ENCODE measurements around the gene TAF7L. TPM values are rescaled to one million over a fixed set of nuclear protein-coding genes. Genes with fewer than 3 reads are reported as not detected.

The TAF7L gene
- total RNA-seq, 1 experiment from 2014 or later, result not detected

- peaks cover 6% of the 10 kb centered on the region for H3K4me1 Mint-ChIP-seq (ENCODE audit: low read depth, unreplicated experiment)
- no peaks in the 10 kb centered on the region for H3K36me3 Mint-ChIP-seq (ENCODE audit: insufficient read depth, unreplicated experiment)
- intact Hi-C loops (cut with micrococcal nuclease; ENCODE audit: unreplicated experiment), result no loop called here
- Histone ChIP-seq H3K27me3 (replicated peaks; ENCODE audit: control insufficient read depth, insufficient read depth, low read length) (no peaks in the 10 kb centered on the region), H3K4me3 (ENCODE audit: low read depth, low read length) (no peak overlapping the region), H3K4me1 (no peaks in the 10 kb centered on the region), H3K9me3 (no peaks in the 10 kb centered on the region), H3K36me3 (ENCODE audit: control insufficient read depth, insufficient read depth, low read length) (no peaks in the 10 kb centered on the region)
- TF ChIP-seq CTCF (IDR thresholded peaks at IDR 0.05; ENCODE audit: insufficient read depth in 1 of 2, low read depth in 1 of 2, low read length in 1 of 2, severe bottlenecking in 1 of 2, unreplicated experiment in 1 of 2), result no peak
- no peaks in the 10 kb centered on the region for H3K9me3 Mint-ChIP-seq (ENCODE audit: unreplicated experiment)
- no TSS peak for BruUV-seq (replicated peaks)
- no peak overlapping the region for H3K27ac Mint-ChIP-seq (ENCODE audit: unreplicated experiment)
- H3K27me3 Mint-ChIP-seq (ENCODE audit: insufficient read depth, unreplicated experiment), result no peaks in the 10 kb centered on the region
- POLR2A ChIA-PET, result no interaction called here
- CTCF ChIA-PET, result no interaction called here
- no peak overlapping the region for H3K4me3 Mint-ChIP-seq (ENCODE audit: unreplicated experiment)
- DNase-seq, result no peak
These were observed 70.4 kb downstream of the TAF7L start for GRCh38 chrX:101220662-101221260.

- Mint-ChIP-seq H3K27ac (ENCODE audit: unreplicated experiment) (no peak overlapping the region), H3K27me3 (ENCODE audit: insufficient read depth, unreplicated experiment) (no peaks in the 10 kb centered on the region), H3K9me3 (ENCODE audit: unreplicated experiment) (no peaks in the 10 kb centered on the region), H3K4me1 (ENCODE audit: low read depth, unreplicated experiment) (peaks cover 6% of the 10 kb centered on the region), H3K36me3 (ENCODE audit: insufficient read depth, unreplicated experiment) (no peaks in the 10 kb centered on the region), H3K4me3 (ENCODE audit: unreplicated experiment) (no peak overlapping the region)
- Histone ChIP-seq H3K9me3 (no peaks in the 10 kb centered on the region), H3K4me1 (no peaks in the 10 kb centered on the region), H3K36me3 (ENCODE audit: control insufficient read depth, insufficient read depth, low read length) (no peaks in the 10 kb centered on the region), H3K4me3 (ENCODE audit: low read depth, low read length) (no peak overlapping the region), H3K27me3 (replicated peaks; ENCODE audit: control insufficient read depth, insufficient read depth, low read length) (no peaks in the 10 kb centered on the region)
- intact Hi-C loops (cut with micrococcal nuclease; ENCODE audit: unreplicated experiment), result no loop called here
- TF ChIP-seq CTCF (IDR thresholded peaks at IDR 0.05; ENCODE audit: insufficient read depth in 1 of 2, low read depth in 1 of 2, low read length in 1 of 2, severe bottlenecking in 1 of 2, unreplicated experiment in 1 of 2), result no peak
- BruUV-seq (replicated peaks), result no TSS peak
- no peak for DNase-seq
- POLR2A ChIA-PET, result no interaction called here
- CTCF ChIA-PET, result interaction anchor here (0.7 kb wide), 1 partner anchor 11 kb away, joined by 3 read pairs; no protein-coding TSS in a partner anchor
These were observed 71.2 kb downstream of the TAF7L start for GRCh38 chrX:101219864-101220346.

GRCh38 chrX:101219116-101219863, 71.8 kb downstream of the TAF7L start, which contains the start of gene DRP2:
TSS of gene DRP2 (plus strand) at chrX:101219786. CDS start at chrX:101231648, 11,862 bp downstream.
- H3K4me3 ChIP-seq (ENCODE audit: low read depth, low read length), result no peak within 1 kb of the TSS
- no peaks in the 10 kb centered on the region for H3K27me3 Mint-ChIP-seq (ENCODE audit: insufficient read depth, unreplicated experiment)
- no peaks in the 10 kb centered on the region for H3K4me1 ChIP-seq
- H3K9me3 Mint-ChIP-seq (ENCODE audit: unreplicated experiment), result no peaks in the 10 kb centered on the region
- TF ChIP-seq CTCF (IDR thresholded peaks at IDR 0.05; ENCODE audit: insufficient read depth in 1 of 2, low read depth in 1 of 2, low read length in 1 of 2, severe bottlenecking in 1 of 2, unreplicated experiment in 1 of 2), result no peak
- intact Hi-C loops (cut with micrococcal nuclease; ENCODE audit: unreplicated experiment), result no loop called here
- CTCF ChIA-PET, result interaction anchor here (0.7 kb wide), 1 partner anchor 11 kb away, joined by 3 read pairs; no protein-coding TSS in a partner anchor
- no peaks in the 10 kb centered on the region for H3K9me3 ChIP-seq
- no peak within 1 kb of the TSS for H3K27ac Mint-ChIP-seq (ENCODE audit: unreplicated experiment)
- no peak for DNase-seq
- POLR2A ChIA-PET, result no interaction called here
- no TSS peak for BruUV-seq (replicated peaks)
- H3K4me1 Mint-ChIP-seq (ENCODE audit: low read depth, unreplicated experiment), result peaks cover 6% of the 10 kb centered on the region
- no peaks in the 10 kb centered on the region for H3K36me3 ChIP-seq (ENCODE audit: control insufficient read depth, insufficient read depth, low read length)
- H3K4me3 Mint-ChIP-seq (ENCODE audit: unreplicated experiment), result no peak within 1 kb of the TSS
- no peaks in the 10 kb centered on the region for H3K27me3 ChIP-seq (replicated peaks; ENCODE audit: control insufficient read depth, insufficient read depth, low read length)
- H3K36me3 Mint-ChIP-seq (ENCODE audit: insufficient read depth, unreplicated experiment), result no peaks in the 10 kb centered on the region

Other genes with a start within 250 kb of the TAF7L start
- gene TRMT2B, start 239.2 kb downstream of the TAF7L start, total RNA-seq (2022), result 23.6 and 28.1 TPM in 2 replicates
- not detected in 2 replicates for gene TMEM35A, start 212.5 kb downstream of the TAF7L start, total RNA-seq (2022)
- 19.8 and 21.1 TPM in 2 replicates for gene CENPI, start 193.1 kb downstream of the TAF7L start, total RNA-seq (2022)
- 0.09 and 0.14 TPM in 2 replicates for gene DRP2, start 71.5 kb downstream of the TAF7L start, total RNA-seq (2022)
- gene TIMM8A, start 57.4 kb upstream of the TAF7L start, total RNA-seq (2022), result 21.6 and 23.3 TPM in 2 replicates
- not detected in 2 replicates for gene BTK, start 94.9 kb upstream of the TAF7L start, total RNA-seq (2022)
- gene RPL36A, start 99.7 kb upstream of the TAF7L start, total RNA-seq (2022), result 377 and 381 TPM in 2 replicates
- 46.0 and 53.2 TPM in 2 replicates for gene GLA, start 116.6 kb upstream of the TAF7L start, total RNA-seq (2022)
- 46.1 TPM in 2 replicates for gene HNRNPH2, start 116.9 kb upstream of the TAF7L start, total RNA-seq (2022)
- 3.2 and 5.0 TPM in 2 replicates for gene ARMCX4, start 194.1 kb upstream of the TAF7L start, total RNA-seq (2022)

Data from Caco-2 (cell line).